Bronchial epithelial cell (primary cell): ENCODE data around the gene TMEM18. TPM values are rescaled to one million over a fixed set of nuclear protein-coding genes. Genes with fewer than 3 reads are reported as not detected.
A peak's percentile ranks its signal among the peaks of the same experiment; 100 is the strongest.

ENCODE experiments used
- DNase-seq: peaks from one replicate; pipeline ENCODE4 v3.0.0-alpha.2; 2010; ENCODE audit warnings: low read depth
- FAIRE-seq: peaks from 2 replicates; lab custom pipeline; 2011; peaks lifted over from hg19 to GRCh38; lab: Jason Lieb, UNC
- H3K27me3 ChIP-seq: 2 replicates; pipeline ENCODE4 v1.5.1; 2011; ENCODE audit warnings: low read length; ENCODE audit not compliant: control insufficient read depth, insufficient read depth
- H3K36me3 ChIP-seq: 2 replicates; pipeline ENCODE4 v1.5.1; 2011; ENCODE audit warnings: low read length; ENCODE audit not compliant: control insufficient read depth, insufficient read depth
- H3K4me3 ChIP-seq: 2 replicates; pipeline ENCODE4 v1.5.1; 2011; ENCODE audit warnings: mild to moderate bottlenecking, low read depth, low read length, control low read depth
- total RNA-seq: library from RNA; depleted of rRNA; stranded (reverse); fragments of >200 nt; gene quantifications from 2 replicates; pipeline ENCODE4 v1.2.1, GENCODE V29; 2014
- TF ChIP-seq, protein P1 (sequence below): IDR thresholded peaks from 2 replicates; pipeline ENCODE4 v1.5.1; 2011; ENCODE audit warnings: mild to moderate bottlenecking, moderate library complexity, low read length, control low read depth, inconsistent platforms; ENCODE audit not compliant: insufficient read depth, severe bottlenecking

TMEM18 gene
- total RNA-seq, 1 donor from 2014 or later, result 30.5 TPM

DNA sequence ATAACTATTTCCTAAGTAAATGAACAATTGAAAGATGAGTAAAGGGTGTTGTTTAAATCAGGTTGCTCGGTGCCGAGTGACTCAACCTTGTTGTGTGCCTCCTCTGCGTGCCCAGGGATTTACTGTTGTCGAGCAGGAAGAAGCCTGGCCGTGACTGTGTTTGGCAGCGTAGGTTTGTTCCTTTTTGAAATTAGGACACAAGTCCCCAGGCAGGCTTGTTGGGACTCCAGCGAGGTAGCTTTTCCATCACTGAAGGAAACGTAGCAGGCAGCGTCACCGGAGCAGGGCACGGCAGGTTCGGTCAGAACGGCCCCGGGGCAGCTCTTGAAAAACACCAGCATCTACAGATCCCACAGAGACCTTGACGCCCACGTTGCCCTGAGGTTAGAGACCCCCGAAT lies 48.6 kb downstream of the TMEM18 start:
- no peaks in the 10 kb centered on the region for H3K36me3 ChIP-seq
- FAIRE-seq, result no peak
- H3K27me3 ChIP-seq, result no peaks in the 10 kb centered on the region
- TF ChIP-seq, protein P1, sequence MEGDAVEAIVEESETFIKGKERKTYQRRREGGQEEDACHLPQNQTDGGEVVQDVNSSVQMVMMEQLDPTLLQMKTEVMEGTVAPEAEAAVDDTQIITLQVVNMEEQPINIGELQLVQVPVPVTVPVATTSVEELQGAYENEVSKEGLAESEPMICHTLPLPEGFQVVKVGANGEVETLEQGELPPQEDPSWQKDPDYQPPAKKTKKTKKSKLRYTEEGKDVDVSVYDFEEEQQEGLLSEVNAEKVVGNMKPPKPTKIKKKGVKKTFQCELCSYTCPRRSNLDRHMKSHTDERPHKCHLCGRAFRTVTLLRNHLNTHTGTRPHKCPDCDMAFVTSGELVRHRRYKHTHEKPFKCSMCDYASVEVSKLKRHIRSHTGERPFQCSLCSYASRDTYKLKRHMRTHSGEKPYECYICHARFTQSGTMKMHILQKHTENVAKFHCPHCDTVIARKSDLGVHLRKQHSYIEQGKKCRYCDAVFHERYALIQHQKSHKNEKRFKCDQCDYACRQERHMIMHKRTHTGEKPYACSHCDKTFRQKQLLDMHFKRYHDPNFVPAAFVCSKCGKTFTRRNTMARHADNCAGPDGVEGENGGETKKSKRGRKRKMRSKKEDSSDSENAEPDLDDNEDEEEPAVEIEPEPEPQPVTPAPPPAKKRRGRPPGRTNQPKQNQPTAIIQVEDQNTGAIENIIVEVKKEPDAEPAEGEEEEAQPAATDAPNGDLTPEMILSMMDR, result no peak
- DNase-seq, result peak; percentile 14
- no peak overlapping the region for H3K4me3 ChIP-seq

DNA sequence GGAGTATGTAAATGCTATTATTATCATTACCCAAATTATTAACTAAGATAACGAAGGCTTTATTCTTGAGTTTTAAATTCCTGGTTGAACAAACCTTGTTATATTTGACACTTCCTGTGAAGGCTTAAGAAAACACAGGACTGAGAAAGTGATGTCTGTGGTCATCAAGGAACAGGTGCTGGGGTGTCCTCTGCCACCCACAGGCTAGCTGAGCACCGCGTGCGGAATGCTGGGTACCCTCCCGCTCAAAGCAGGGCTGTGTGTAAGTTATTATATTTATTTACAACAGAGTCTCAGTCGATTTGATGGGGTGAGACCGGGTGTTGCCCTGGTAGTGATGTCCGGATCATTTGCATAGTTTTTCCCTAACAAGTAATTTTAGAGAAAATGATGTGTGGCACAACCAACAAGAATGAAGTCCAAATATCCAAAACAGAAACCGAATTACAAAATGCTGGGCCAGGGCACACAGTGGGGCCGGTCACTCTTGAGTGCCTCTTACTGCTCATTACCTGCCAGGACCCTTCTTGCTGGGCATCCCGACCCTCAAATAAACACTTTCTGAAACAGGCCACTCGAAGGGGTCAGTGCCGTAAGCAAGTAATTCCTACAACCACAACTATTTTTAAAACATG lies 49.2 kb downstream of the TMEM18 start:
- Histone ChIP-seq H3K4me3 (no peak overlapping the region), H3K36me3 (no peaks in the 10 kb centered on the region), H3K27me3 (no peaks in the 10 kb centered on the region)
- TF ChIP-seq, protein P1, result no peak
- DNase-seq (no peak), FAIRE-seq (no peak)

DNA sequence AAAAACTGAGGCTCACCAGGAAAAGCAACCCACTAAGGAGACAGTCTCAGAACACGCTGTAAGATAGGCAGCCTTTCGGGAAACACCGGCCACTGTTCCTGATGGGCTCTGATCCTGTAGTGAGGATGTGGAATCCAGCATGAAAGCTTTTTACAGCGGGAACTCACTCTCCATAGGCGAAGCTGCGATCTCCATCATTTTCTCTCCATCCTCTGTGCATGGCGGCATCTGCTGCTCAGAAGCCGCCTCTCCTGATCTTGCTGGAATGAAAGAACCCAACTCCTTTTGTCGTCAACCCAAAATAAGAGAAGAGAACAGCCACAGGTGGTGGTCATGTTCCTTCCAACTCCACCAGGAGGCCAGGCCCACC lies 49.9 kb downstream of the TMEM18 start:
- H3K36me3 ChIP-seq, result no peaks in the 10 kb centered on the region
- TF ChIP-seq, protein P1, result no peak
- no peaks in the 10 kb centered on the region for H3K27me3 ChIP-seq
- FAIRE-seq, result no peak
- DNase-seq, result no peak
- no peak overlapping the region for H3K4me3 ChIP-seq

DNA sequence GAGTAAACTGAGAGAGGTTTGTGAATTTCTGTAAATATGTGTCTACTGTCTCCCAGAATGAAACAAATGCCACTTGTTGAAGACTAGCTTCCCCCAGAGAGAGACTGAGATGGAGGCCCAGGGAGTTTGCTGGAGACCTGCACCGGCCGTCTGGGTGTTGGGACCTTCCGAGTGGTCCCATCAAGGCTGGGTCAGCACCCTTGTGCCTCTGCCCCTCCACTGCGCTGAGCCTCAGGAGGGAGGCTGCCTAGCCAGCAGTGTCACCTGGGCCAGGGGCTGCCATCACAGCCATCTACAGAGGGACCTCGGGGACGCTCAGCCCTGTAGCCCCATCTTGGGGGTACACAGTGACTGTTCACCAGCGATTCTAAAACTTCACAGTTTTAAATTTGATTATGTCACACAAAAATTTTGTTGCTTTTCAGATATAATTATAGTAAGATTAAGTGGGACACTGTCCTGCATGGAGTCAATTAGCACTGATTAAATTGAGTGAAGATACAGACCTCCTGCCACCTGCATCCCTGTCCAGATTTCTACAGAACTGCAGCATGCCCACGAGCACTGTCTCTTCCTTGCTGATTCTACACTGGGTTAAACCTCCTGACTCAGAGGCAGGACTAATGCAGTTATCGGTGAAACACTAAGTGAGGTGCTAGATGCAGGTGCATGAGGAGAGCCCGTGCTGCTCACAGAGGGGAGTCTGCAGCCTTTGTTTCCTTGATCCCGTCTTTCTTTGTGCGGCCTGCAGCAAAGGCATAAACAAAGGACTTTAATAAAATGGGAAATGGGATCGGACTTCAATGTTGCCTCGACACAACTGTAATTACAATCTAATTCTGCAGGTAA lies 50.5 kb downstream of the TMEM18 start:
- TF ChIP-seq, protein P1, result no peak
- Histone ChIP-seq H3K36me3 (no peaks in the 10 kb centered on the region), H3K4me3 (no peak overlapping the region), H3K27me3 (no peaks in the 10 kb centered on the region)
- FAIRE-seq, result no peak
- DNase-seq, result no peak

DNA sequence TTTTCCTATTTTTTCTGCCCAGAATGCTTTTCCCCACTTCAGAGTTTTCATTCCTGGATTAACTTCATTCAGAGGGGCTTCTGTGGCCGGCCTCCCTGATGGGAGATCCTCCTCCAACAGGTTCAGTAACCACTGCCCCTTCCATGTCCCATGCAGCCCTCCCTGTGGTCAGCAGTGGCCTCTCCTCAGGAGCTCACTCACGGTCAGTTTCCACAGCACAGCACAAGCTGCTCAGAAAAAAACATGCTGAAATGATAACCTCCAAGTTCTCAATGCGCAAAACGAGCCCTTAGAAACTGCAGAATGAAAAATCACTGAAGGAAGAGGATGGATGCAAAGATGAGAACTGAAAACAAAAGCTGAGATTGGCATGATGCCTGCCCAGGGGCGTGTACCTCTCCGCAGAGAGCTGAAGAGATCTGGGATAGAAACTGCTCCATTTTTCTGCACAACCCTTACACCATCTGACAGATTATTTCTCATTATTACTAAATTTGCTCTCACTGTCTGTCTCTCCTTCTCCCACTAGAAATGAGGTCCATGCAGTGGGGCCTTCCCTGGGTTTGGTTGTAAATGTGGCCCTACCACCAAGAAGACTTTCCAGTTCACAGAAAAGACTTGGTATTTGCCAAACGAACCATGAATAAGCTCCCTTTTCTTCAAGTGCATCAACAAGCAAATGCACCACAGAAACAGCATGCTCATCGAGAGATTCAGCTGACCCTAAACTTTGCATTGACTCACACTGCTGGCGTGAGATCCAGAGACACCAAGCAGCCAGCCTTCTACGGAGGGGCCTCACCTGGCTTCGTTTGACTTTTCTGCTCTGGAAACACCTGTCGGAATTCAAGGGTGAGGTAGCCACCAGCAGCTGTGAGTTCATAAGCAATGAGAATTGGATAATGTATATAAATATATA lies 51.5 kb downstream of the TMEM18 start:
- Histone ChIP-seq H3K27me3 (no peaks in the 10 kb centered on the region), H3K4me3 (no peak overlapping the region), H3K36me3 (no peaks in the 10 kb centered on the region)
- no peak for DNase-seq
- FAIRE-seq, result no peak
- TF ChIP-seq, protein P1, result no peak
